ENCODE data around the gene S100A4.

DNA sequence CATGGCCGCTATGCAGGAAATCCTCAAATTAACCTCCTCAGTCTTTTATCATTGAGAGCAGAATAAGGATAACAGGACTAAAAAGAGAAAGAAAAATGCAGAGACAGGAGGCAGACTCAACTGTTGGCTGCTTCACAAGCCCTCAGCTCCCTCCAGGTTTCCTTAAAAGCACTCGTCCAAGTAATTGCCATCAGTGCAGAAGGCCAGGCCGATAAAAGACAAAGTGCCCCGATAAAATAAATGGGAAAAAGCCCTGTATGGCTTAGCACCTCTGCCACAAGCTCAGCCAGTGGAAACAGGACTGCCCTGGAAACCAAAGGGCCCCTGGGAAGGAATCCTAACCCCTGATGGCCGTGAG, 17.9 kb downstream of the S100A4 start:
- TF ChIP-seq, protein P1, sequence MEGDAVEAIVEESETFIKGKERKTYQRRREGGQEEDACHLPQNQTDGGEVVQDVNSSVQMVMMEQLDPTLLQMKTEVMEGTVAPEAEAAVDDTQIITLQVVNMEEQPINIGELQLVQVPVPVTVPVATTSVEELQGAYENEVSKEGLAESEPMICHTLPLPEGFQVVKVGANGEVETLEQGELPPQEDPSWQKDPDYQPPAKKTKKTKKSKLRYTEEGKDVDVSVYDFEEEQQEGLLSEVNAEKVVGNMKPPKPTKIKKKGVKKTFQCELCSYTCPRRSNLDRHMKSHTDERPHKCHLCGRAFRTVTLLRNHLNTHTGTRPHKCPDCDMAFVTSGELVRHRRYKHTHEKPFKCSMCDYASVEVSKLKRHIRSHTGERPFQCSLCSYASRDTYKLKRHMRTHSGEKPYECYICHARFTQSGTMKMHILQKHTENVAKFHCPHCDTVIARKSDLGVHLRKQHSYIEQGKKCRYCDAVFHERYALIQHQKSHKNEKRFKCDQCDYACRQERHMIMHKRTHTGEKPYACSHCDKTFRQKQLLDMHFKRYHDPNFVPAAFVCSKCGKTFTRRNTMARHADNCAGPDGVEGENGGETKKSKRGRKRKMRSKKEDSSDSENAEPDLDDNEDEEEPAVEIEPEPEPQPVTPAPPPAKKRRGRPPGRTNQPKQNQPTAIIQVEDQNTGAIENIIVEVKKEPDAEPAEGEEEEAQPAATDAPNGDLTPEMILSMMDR (IDR thresholded peaks at IDR 0.05), result no peak
- no peak for TF ChIP-seq POLR2A (IDR thresholded peaks at IDR 0.05)
